Ishikawa (cell line): ENCODE measurements around the gene MAP3K5.

Experiments used
- CEBPB ChIP-seq: IDR thresholded peaks from 2 replicates; pipeline ENCODE4 v1.6.1; 2012
- CREB1 ChIP-seq: IDR thresholded peaks from 2 replicates; pipeline ENCODE4 v1.6.1; 2012; ENCODE audit warnings: low read depth
- EGR1 ChIP-seq: IDR thresholded peaks from 2 replicates; pipeline ENCODE4 v1.6.1; 2012
- EP300 ChIP-seq: IDR thresholded peaks from 2 replicates; pipeline ENCODE4 v1.6.1; 2012; ENCODE audit warnings: borderline replicate concordance
- FOXM1 ChIP-seq: IDR thresholded peaks from 2 replicates; pipeline ENCODE4 v1.6.1; 2012; ENCODE audit warnings: low read depth, borderline replicate concordance
- NFIC ChIP-seq: IDR thresholded peaks from 2 replicates; pipeline ENCODE4 v1.6.1; 2012
- RAD21 ChIP-seq: IDR thresholded peaks from 2 replicates; pipeline ENCODE4 v1.6.1; 2012; ENCODE audit warnings: low read depth
- TAF1 ChIP-seq: IDR thresholded peaks from 2 replicates; pipeline ENCODE4 v1.6.1; 2012; ENCODE audit warnings: low read depth, mild to moderate bottlenecking
- TCF12 ChIP-seq: IDR thresholded peaks from 2 replicates; pipeline ENCODE4 v1.6.1; 2012; ENCODE audit warnings: low read depth
- TEAD4 ChIP-seq: IDR thresholded peaks from 2 replicates; pipeline ENCODE4 v1.6.1; 2012
- YY1 ChIP-seq: IDR thresholded peaks from 2 replicates; pipeline ENCODE4 v1.6.1; 2012; ENCODE audit warnings: low read depth
- ZBTB7A ChIP-seq: IDR thresholded peaks from 2 replicates; pipeline ENCODE4 v1.6.1; 2012; ENCODE audit warnings: low read depth
- TF ChIP-seq, protein P1 (sequence below): IDR thresholded peaks from 2 replicates; pipeline ENCODE4 v1.6.1; 2012
- TF ChIP-seq, protein P2 (sequence below): IDR thresholded peaks from 2 replicates; pipeline ENCODE4 v1.6.1; 2012; ENCODE audit warnings: low read depth, mild to moderate bottlenecking
- TF ChIP-seq, protein P3 (sequence below): IDR thresholded peaks from 2 replicates; pipeline ENCODE4 v1.6.1; 2012

The MAP3K5 gene

DNA sequence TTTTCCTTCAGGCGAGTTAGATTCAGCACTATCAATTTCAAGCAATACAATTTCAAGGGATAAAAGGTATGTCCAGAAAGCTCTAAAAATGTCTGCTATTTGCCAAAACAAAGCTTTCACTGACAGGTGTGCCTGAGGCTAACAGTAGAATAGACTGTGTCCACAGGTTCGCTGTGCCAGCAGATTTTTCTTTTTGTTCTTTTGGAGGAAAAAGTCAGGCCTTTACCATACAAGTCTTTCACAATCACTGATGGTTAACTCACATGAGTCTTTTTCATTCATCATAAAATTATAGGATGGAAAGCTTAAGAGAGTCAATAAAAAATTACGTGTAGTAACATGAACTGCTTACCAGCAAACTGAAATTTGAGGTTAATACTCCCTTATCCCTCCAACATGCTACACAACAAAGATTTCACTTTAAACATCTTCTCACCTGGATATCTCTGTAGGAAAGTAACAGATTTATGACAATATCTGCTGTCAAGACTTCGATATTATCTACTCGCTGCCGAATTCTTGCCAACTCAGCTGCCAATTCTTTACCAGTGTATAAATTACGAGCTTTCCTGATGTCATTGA lies 95.4 kb downstream of the MAP3K5 start:
- TF ChIP-seq, protein P1, sequence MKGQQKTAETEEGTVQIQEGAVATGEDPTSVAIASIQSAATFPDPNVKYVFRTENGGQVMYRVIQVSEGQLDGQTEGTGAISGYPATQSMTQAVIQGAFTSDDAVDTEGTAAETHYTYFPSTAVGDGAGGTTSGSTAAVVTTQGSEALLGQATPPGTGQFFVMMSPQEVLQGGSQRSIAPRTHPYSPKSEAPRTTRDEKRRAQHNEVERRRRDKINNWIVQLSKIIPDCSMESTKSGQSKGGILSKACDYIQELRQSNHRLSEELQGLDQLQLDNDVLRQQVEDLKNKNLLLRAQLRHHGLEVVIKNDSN = no peak
- TF ChIP-seq CEBPB (no peak), NFIC (no peak), EGR1 (no peak), TCF12 (no peak), TAF1 (no peak), EP300 (no peak)

DNA sequence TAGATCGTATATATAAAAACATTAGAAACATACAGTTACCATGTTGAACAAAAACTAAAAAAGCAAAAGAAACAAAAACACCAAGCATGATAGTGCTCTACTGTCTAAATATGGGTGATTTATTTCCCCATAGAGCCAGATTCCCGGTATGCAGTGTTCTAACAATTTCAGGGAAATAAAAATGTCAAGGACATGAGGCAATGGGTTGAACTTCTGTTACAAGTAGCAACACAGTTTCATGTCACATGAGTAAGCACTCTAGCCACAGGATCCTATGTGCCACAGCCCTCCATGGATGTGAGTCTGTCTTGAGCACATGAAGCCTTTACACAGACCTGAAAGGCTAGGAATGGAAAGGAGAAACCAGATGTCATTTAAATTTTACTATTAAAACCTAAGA lies 96.0 kb downstream of the MAP3K5 start:
- TF ChIP-seq FOXM1 (no peak), EGR1 (no peak), CREB1 (no peak), ZBTB7A (no peak), CEBPB (no peak), RAD21 (no peak), TCF12 (no peak), TAF1 (no peak), TEAD4 (no peak), NFIC (no peak), EP300 (no peak), YY1 (no peak)
- TF ChIP-seq, protein P2, sequence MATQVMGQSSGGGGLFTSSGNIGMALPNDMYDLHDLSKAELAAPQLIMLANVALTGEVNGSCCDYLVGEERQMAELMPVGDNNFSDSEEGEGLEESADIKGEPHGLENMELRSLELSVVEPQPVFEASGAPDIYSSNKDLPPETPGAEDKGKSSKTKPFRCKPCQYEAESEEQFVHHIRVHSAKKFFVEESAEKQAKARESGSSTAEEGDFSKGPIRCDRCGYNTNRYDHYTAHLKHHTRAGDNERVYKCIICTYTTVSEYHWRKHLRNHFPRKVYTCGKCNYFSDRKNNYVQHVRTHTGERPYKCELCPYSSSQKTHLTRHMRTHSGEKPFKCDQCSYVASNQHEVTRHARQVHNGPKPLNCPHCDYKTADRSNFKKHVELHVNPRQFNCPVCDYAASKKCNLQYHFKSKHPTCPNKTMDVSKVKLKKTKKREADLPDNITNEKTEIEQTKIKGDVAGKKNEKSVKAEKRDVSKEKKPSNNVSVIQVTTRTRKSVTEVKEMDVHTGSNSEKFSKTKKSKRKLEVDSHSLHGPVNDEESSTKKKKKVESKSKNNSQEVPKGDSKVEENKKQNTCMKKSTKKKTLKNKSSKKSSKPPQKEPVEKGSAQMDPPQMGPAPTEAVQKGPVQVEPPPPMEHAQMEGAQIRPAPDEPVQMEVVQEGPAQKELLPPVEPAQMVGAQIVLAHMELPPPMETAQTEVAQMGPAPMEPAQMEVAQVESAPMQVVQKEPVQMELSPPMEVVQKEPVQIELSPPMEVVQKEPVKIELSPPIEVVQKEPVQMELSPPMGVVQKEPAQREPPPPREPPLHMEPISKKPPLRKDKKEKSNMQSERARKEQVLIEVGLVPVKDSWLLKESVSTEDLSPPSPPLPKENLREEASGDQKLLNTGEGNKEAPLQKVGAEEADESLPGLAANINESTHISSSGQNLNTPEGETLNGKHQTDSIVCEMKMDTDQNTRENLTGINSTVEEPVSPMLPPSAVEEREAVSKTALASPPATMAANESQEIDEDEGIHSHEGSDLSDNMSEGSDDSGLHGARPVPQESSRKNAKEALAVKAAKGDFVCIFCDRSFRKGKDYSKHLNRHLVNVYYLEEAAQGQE = no peak
- TF ChIP-seq, protein P3, sequence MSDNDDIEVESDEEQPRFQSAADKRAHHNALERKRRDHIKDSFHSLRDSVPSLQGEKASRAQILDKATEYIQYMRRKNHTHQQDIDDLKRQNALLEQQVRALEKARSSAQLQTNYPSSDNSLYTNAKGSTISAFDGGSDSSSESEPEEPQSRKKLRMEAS = no peak
- TF ChIP-seq, protein P1 = no peak

DNA sequence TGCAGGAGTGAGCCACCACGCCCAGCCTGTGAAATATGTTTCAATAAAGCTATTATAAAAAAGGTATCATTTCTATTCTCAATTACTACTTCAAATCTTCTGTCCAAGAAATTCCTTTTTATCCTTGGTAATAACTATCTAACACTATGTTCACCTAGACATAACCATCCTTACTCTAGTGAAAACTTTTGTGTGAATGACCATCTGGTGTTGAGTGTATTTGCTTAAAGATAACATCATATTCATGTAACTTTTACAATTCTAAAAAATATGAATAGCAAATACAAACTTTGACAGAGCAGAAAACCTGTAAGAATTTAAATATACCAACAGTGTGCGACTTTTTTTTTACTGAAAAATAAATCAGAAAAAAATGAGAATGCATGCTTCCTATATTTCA lies 96.9 kb downstream of the MAP3K5 start:
- TF ChIP-seq, protein P3 = no peak
- TF ChIP-seq ZBTB7A = no peak
- TF ChIP-seq, protein P2 = no peak

DNA sequence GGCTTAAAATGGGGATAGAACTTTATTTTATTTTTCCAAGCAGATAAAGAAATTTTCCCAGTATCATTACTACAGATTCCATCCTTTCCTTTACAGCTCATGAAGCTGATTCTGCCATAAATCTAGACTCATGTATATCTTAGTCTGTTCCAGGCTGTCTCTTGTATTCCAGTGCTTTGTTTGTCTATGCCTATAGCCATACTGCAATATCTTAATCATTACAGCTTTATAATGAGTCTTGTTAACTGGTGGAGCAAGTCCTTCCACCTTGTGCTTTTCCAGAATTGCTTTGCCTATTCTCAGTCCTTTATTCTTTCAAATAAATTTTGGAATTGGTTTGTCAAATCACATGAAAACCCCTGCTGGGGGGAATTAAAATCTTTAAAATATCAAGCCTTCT lies 99.2 kb downstream of the MAP3K5 start:
- TF ChIP-seq FOXM1 = no peak
- no peak for TF ChIP-seq TAF1
- TF ChIP-seq EGR1 = no peak
- TF ChIP-seq TEAD4 = no peak
- no peak for TF ChIP-seq EP300
- no peak for TF ChIP-seq NFIC
- no peak for TF ChIP-seq CREB1
- TF ChIP-seq, protein P1 = no peak
- TF ChIP-seq YY1 = no peak
- TF ChIP-seq RAD21 = no peak
- TF ChIP-seq TCF12 = no peak
- no peak for TF ChIP-seq CEBPB

DNA sequence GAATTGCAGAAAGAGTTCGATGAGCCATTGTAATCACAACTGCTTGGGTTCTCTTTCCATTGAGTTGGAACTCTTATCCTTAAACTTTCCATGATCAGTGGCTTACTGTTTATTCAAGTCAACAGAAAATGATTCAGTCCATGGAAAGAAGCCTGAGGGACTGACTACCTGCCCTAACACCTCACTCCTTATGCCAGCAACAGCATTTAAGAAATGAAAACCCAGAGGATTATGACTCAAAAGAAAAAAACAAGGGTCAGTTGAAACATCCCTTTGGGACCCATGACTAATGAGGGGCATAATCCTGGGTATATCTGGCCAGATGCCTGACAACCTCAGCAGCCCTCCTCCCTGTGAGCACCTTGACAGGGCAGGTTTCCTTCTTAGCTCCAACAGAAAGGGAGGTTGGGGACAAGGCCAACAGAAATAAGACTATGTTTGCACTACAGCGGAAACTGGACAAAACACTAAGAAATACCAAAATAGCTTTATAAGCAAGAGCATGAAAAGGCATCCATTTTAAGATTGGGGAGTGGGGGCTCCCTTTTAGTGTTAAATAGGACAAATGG lies 106.7 kb downstream of the MAP3K5 start:
- TF ChIP-seq CREB1 (no peak), EGR1 (no peak)

DNA sequence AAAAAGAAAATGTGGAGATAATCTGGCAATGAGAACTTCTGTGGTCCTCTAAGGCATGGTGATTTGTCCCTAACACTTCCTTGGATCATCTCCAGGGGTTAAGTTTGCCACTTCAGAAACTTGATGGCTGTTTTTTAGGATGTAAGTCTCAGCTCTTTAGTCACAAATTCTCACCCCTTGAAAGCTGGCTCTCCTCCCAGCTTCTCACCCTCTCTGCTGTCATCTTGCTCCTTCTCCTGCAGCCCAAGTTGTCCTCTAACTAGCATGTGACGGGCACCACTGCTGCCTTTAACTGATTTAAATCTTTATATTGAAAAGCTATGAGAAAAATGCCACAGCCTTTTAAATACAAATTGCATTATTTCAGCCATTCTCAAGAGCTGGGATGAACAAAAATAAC lies 107.8 kb downstream of the MAP3K5 start:
- no peak for TF ChIP-seq TAF1
- no peak for TF ChIP-seq CREB1
